Endothelial cell of umbilical vein (primary cell): ENCODE data around the gene SLC22A7. TPM values are rescaled to one million over a fixed set of nuclear protein-coding genes. Genes with fewer than 3 reads are reported as not detected.

ENCODE experiments used
- BruUV-seq: library from RNA; stranded (reverse); fragments of 400-500 nt; replicated peaks from 2 replicates; lab custom pipeline; 2021; lab: Mats Ljungman, UMichigan
- CTCF ChIA-PET: fragments of 300-600, 350-600 bp; sonication (Branson Sonifier 250); formaldehyde crosslinking; loops from one replicate; lab custom pipeline; 2021; ENCODE audit warnings: antibody characterized with exemption, inconsistent platforms; lab: Charles Lee
- POLR2A ChIA-PET: fragments of 300-600, 350-600 bp; sonication (Branson Sonifier 250); formaldehyde crosslinking; loops from one replicate; lab custom pipeline; 2021; ENCODE audit warnings: antibody characterized with exemption, inconsistent platforms; lab: Charles Lee
- DNase-seq: peaks from one replicate; pipeline ENCODE4 v3.0.0-alpha.2; 2011; ENCODE audit warnings: low read depth, low spot score
- FAIRE-seq: peaks from 2 replicates; lab custom pipeline; 2011; peaks lifted over from hg19 to GRCh38; lab: Jason Lieb, UNC
- H2AFZ ChIP-seq: 2 replicates; pipeline ENCODE4 v1.6.0; 2012; ENCODE audit warnings: low read depth, low read length, control low read depth, inconsistent platforms
- H3K27ac ChIP-seq: 2 replicates; pipeline ENCODE4 v1.5.1; 2011; ENCODE audit warnings: low read depth, mild to moderate bottlenecking, control low read depth, low read length, moderate library complexity; ENCODE audit not compliant: insufficient read depth
- H3K27me3 ChIP-seq, 2 experiments: 2 replicates each; pipeline versions ENCODE4 v1.6.0 to v1.6.1; 2011; ENCODE audit warnings: low read length in 2 of 2, mixed read lengths in 1 of 2; ENCODE audit not compliant: control insufficient read depth in 2 of 2, insufficient read depth in 2 of 2
- H3K36me3 ChIP-seq, 2 experiments: 2 replicates in 1 of 2; 3 replicates in 1 of 2; pipeline ENCODE4 v1.5.1; 2011; ENCODE audit warnings: low read length in 2 of 2, mild to moderate bottlenecking in 1 of 2, moderate library complexity in 1 of 2; ENCODE audit not compliant: control insufficient read depth in 2 of 2, insufficient read depth in 2 of 2; ENCODE audit errors: extremely low read depth in 1 of 2
- H3K4me1 ChIP-seq: 3 replicates; pipeline ENCODE4 v1.5.1; 2011; ENCODE audit warnings: mild to moderate bottlenecking, low read length; ENCODE audit not compliant: control insufficient read depth, insufficient read depth; ENCODE audit errors: extremely low read depth
- H3K4me2 ChIP-seq: 2 replicates; pipeline ENCODE4 v1.6.1; 2011; ENCODE audit warnings: low read length, control low read depth, mixed read lengths; ENCODE audit not compliant: insufficient read depth
- H3K4me3 ChIP-seq, 3 experiments: fragments of 200-600 bp in 1 of 3; sonication (generic), shearing (Covaris generic) in 1 of 3; replicated peaks in 1 of 3; 2 replicates each; pipeline ENCODE4 v1.5.1; 2011 to 2016; ENCODE audit warnings: control low read depth in 3 of 3, low read length in 3 of 3, mild to moderate bottlenecking in 2 of 3, inconsistent platforms in 1 of 3, low read depth in 1 of 3, moderate library complexity in 1 of 3; ENCODE audit not compliant: insufficient read depth in 1 of 3
- H3K79me2 ChIP-seq: 2 replicates; pipeline ENCODE4 v1.6.0; 2012; ENCODE audit warnings: low read length, inconsistent platforms; ENCODE audit not compliant: control insufficient read depth, insufficient read depth
- H3K9ac ChIP-seq: replicated peaks from 2 replicates; pipeline ENCODE3; 2011; ENCODE audit warnings: low read length, control low read depth; ENCODE audit not compliant: insufficient read depth; ENCODE audit errors: extremely low read depth
- H3K9me1 ChIP-seq: replicated peaks from 3 replicates; pipeline ENCODE4 v1.6.0; 2011; ENCODE audit warnings: mild to moderate bottlenecking, low read length; ENCODE audit not compliant: control insufficient read depth, insufficient read depth; ENCODE audit errors: extremely low read depth
- H3K9me3 ChIP-seq: replicated peaks from 2 replicates; pipeline ENCODE4 v1.5.1; 2012; ENCODE audit warnings: low read length, inconsistent platforms; ENCODE audit not compliant: control insufficient read depth, insufficient read depth
- H4K20me1 ChIP-seq: replicated peaks from 2 replicates; pipeline ENCODE3; 2011; ENCODE audit warnings: mild to moderate bottlenecking, low read length; ENCODE audit not compliant: control insufficient read depth, insufficient read depth; ENCODE audit errors: extremely low read depth
- EZH2 ChIP-seq: IDR thresholded peaks from 2 replicates; pipeline ENCODE4 v1.6.1; 2012; ENCODE audit warnings: borderline replicate concordance, low read depth, mild to moderate bottlenecking, moderate library complexity, low read length, inconsistent platforms; ENCODE audit not compliant: severe bottlenecking
- FOS ChIP-seq: IDR thresholded peaks from 2 replicates; pipeline ENCODE4 v1.6.1; 2011; ENCODE audit warnings: mild to moderate bottlenecking, low read length, moderate library complexity, borderline replicate concordance; ENCODE audit not compliant: insufficient read depth
- GATA2 ChIP-seq: IDR thresholded peaks from 2 replicates; pipeline ENCODE4 v1.7.0; 2011; ENCODE audit warnings: low read depth, mild to moderate bottlenecking, moderate library complexity, mixed read lengths, low read length; ENCODE audit not compliant: insufficient read length, insufficient read depth
- JUN ChIP-seq: IDR thresholded peaks from 2 replicates; pipeline ENCODE4 v1.6.1; 2011; ENCODE audit warnings: borderline replicate concordance, low read depth; ENCODE audit not compliant: insufficient read length, insufficient read depth
- MYC ChIP-seq: IDR thresholded peaks from one replicate; pipeline ENCODE4 v1.6.1; 2011; ENCODE audit warnings: mild to moderate bottlenecking, low read depth, low read length
- POLR2A ChIP-seq: IDR thresholded peaks from 2 replicates; pipeline ENCODE4 v1.6.1; 2012; ENCODE audit warnings: low read depth, mild to moderate bottlenecking, control low read depth, low read length
- POLR2AphosphoS5 ChIP-seq: IDR thresholded peaks from 2 replicates; pipeline ENCODE4 v1.6.1; 2012; ENCODE audit warnings: low read depth, mild to moderate bottlenecking, control low read depth, low read length, moderate library complexity; ENCODE audit not compliant: insufficient read depth
- dilution Hi-C: fragments of 300-500 bp; cut with MboI; formaldehyde crosslinking; loops from one replicate; pipeline ENCODE4 v1.15.0; 2019; ENCODE audit warnings: low sequenced_read_pairs; ENCODE audit not compliant: extremely low pct_ligation_motif_present
- intact Hi-C: fragments of 100-400 bp; cut with micrococcal nuclease; formaldehyde crosslinking; loops from one replicate; pipeline ENCODE4 v1.10.0; 2022
- polyA plus RNA-seq, 4 experiments: library from polyadenylated mRNA; depleted of rRNA in 3 of 4; stranded (reverse) in 3 of 4; unstranded in 1 of 4; fragments of >200 nt; gene quantifications; 2 replicates each; pipeline versions ENCODE4 v1.2.1 to v1.2.3, GENCODE V29; 2011 to 2012; ENCODE audit warnings: missing spikeins in 1 of 4
- total RNA-seq: library from RNA; stranded (reverse); gene quantifications from 2 replicates; pipeline ENCODE4 v1.2.3, GENCODE V29; 2021
- TF ChIP-seq, protein P1 (sequence below), 2 donors: IDR thresholded peaks; 1 replicate in 1 of 2; 2 replicates in 1 of 2; pipeline ENCODE4 v1.5.1; 2011; ENCODE audit warnings: low read length in 2 of 2, mild to moderate bottlenecking in 2 of 2, moderate library complexity in 2 of 2, control low read depth in 1 of 2, inconsistent platforms in 1 of 2, low read depth in 1 of 2; ENCODE audit not compliant: insufficient read depth in 1 of 2; ENCODE audit errors: extremely low read depth in 1 of 2
- TF ChIP-seq, protein P2 (sequence below): IDR thresholded peaks from 2 replicates; pipeline ENCODE4 v1.6.1; 2011; ENCODE audit not compliant: insufficient read depth, insufficient read length

The SLC22A7 gene
- total and polyA plus RNA-seq, 2 donors (not counting 3 experiments of a cell fraction or from before 2014, with no cell fraction given), result not detected

DNA sequence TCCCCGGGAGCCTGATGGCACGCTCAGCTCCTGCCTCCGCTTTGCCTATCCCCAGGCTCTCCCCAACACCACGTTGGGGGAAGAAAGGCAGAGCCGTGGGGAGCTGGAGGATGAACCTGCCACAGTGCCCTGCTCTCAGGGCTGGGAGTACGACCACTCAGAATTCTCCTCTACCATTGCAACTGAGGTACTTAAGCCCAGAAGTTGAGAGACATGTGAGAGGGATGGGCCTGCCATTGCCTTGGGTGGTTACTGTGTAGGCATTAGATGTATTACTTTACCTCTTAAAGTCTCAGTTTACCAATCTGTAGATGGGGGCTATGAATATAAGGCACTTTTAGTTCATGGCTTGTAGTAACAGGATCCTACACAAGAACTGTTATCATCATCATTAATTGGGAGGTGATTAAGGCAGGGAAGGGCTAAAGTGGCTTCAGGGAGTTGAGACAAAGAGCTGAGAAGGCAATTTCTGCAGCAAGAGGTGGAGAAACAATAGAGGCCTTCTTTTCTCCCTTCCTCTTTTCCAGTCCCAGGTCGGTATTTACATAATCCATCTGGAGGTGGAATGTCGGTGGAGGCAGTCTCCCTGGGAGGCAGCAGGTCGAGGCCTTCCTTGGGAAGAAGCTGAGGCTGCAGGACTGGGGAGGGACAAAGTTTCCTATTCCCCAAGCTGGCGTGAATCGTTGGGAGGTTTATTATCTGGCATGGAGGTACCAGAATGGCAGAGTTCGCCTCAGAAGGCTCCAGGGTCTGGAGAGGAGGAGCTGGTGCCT, 691 bp downstream of the SLC22A7 start:
- H3K9me1 ChIP-seq, result no peaks in the 10 kb centered on the region
- no peaks in the 10 kb centered on the region for H3K79me2 ChIP-seq
- CTCF ChIA-PET, result interaction anchor here (1.0 kb wide), 1 partner anchor 35 kb away, joined by 3 read pairs; no protein-coding TSS in a partner anchor
- no peaks in the 10 kb centered on the region for H3K9me3 ChIP-seq
- DNase-seq (no peak), FAIRE-seq (no peak)
- no peaks in the 10 kb centered on the region for H3K36me3 ChIP-seq
- POLR2A ChIA-PET, result no interaction called here
- no peaks in the 10 kb centered on the region for H4K20me1 ChIP-seq
- no TSS peak for BruUV-seq
- intact Hi-C loops, result no loop called here
- no peak overlapping the region for H3K4me3 ChIP-seq
- dilution Hi-C loops, result no loop called here
- no peaks in the 10 kb centered on the region for H3K4me1 ChIP-seq
- H3K4me2 ChIP-seq, result no peak overlapping the region
- H3K9ac ChIP-seq, result no peak overlapping the region
- no peak overlapping the region for H2AFZ ChIP-seq
- TF ChIP-seq EZH2, result no peak
- TF ChIP-seq GATA2, result no peak
- no peak for TF ChIP-seq JUN
- TF ChIP-seq, protein P1, sequence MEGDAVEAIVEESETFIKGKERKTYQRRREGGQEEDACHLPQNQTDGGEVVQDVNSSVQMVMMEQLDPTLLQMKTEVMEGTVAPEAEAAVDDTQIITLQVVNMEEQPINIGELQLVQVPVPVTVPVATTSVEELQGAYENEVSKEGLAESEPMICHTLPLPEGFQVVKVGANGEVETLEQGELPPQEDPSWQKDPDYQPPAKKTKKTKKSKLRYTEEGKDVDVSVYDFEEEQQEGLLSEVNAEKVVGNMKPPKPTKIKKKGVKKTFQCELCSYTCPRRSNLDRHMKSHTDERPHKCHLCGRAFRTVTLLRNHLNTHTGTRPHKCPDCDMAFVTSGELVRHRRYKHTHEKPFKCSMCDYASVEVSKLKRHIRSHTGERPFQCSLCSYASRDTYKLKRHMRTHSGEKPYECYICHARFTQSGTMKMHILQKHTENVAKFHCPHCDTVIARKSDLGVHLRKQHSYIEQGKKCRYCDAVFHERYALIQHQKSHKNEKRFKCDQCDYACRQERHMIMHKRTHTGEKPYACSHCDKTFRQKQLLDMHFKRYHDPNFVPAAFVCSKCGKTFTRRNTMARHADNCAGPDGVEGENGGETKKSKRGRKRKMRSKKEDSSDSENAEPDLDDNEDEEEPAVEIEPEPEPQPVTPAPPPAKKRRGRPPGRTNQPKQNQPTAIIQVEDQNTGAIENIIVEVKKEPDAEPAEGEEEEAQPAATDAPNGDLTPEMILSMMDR (IDR thresholded peaks at IDR 0.05; ENCODE audit: extremely low read depth in 1 of 2, insufficient read depth in 1 of 2, low read depth in 1 of 2, low read length in 2 of 2), result no peak
- TF ChIP-seq MYC, result no peak
- no peak for TF ChIP-seq FOS
- no peak for TF ChIP-seq POLR2A
- TF ChIP-seq, protein P2, sequence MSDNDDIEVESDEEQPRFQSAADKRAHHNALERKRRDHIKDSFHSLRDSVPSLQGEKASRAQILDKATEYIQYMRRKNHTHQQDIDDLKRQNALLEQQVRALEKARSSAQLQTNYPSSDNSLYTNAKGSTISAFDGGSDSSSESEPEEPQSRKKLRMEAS, result no peak
- no peak for TF ChIP-seq POLR2AphosphoS5
- H3K27me3 ChIP-seq, result peaks cover 0 to 13% of the 10 kb centered on the region in 2 experiments
- H3K27ac ChIP-seq, result no peak overlapping the region
